H1 (cell line): ENCODE data around the gene FBXO41. TPM values are rescaled to one million over a fixed set of nuclear protein-coding genes. Genes with fewer than 3 reads are reported as not detected.

Source experiments
- CTCF ChIA-PET: fragments of 300-600 bp; sonication (Branson Sonifier 250); formaldehyde crosslinking; loops from one replicate; lab custom pipeline; 2021; ENCODE audit not compliant: partially characterized antibody; lab: Charles Lee
- POLR2A ChIA-PET: fragments of 300-600 bp; sonication (Branson Sonifier 250); formaldehyde crosslinking; loops from one replicate; lab custom pipeline; 2021; ENCODE audit warnings: inconsistent platforms; ENCODE audit not compliant: partially characterized antibody; lab: Charles Lee
- DNase-seq, 2 experiments: peaks; one replicate each; pipeline versions ENCODE4 v3.0.0 to v3.0.0-alpha.2; 2010 to 2022; ENCODE audit warnings: low spot score in 2 of 2, low read depth in 1 of 2, mixed read lengths in 1 of 2
- FAIRE-seq: peaks from 2 replicates; lab custom pipeline; 2011; peaks lifted over from hg19 to GRCh38; lab: Jason Lieb, UNC
- H2AFZ ChIP-seq: 2 replicates; pipeline ENCODE4 v1.8.1; 2012; ENCODE audit warnings: low read length, inconsistent platforms
- H2AK5ac ChIP-seq: 2 replicates; pipeline ENCODE4 v1.6.1; 2013; ENCODE audit warnings: low read depth, low read length
- H2BK120ac ChIP-seq: replicated peaks from 2 replicates; pipeline ENCODE3; 2013; ENCODE audit warnings: low read depth, low read length, inconsistent platforms
- H2BK12ac ChIP-seq: 2 replicates; pipeline ENCODE4 v1.6.1; 2013; ENCODE audit warnings: low read depth, low read length
- H2BK15ac ChIP-seq: 2 replicates; pipeline ENCODE4 v1.6.1; 2013; ENCODE audit warnings: low read length
- H2BK20ac ChIP-seq: 2 replicates; pipeline ENCODE4 v1.6.1; 2013; ENCODE audit warnings: low read length
- H2BK5ac ChIP-seq: 2 replicates; pipeline ENCODE4 v1.6.1; 2013; ENCODE audit warnings: low read depth, low read length
- H3K14ac ChIP-seq: 2 replicates; pipeline ENCODE4 v1.6.1; 2013; ENCODE audit warnings: inconsistent platforms; ENCODE audit not compliant: insufficient read length
- H3K18ac ChIP-seq: 2 replicates; pipeline ENCODE4 v1.6.1; 2013; ENCODE audit warnings: low read length; ENCODE audit errors: extremely low read depth
- H3K23ac ChIP-seq: 2 replicates; pipeline ENCODE4 v1.6.1; 2013; ENCODE audit warnings: inconsistent platforms; ENCODE audit not compliant: insufficient read length
- H3K23me2 ChIP-seq: 2 replicates; pipeline ENCODE4 v1.6.1; 2013; ENCODE audit warnings: low read depth, low read length
- H3K27ac ChIP-seq: 2 replicates; pipeline ENCODE4 v1.6.1; 2011; ENCODE audit warnings: low read depth, low read length, inconsistent platforms
- H3K27me3 ChIP-seq, 4 experiments: replicated peaks in 1 of 4; 1 replicate in 1 of 4; 2 replicates in 3 of 4; pipeline versions ENCODE4 v1.6.1 to v1.8.1; 2011 to 2013; ENCODE audit warnings: low read length in 3 of 4, mild to moderate bottlenecking in 3 of 4, inconsistent platforms in 2 of 4, mixed read lengths in 2 of 4, moderate library complexity in 1 of 4; ENCODE audit not compliant: control insufficient read depth in 3 of 4, insufficient read depth in 3 of 4; ENCODE audit errors: extremely low read depth in 1 of 4
- H3K36me3 ChIP-seq, 4 experiments: 2 replicates each; pipeline versions ENCODE4 v1.6.1 to v1.8.1; 2011 to 2013; ENCODE audit warnings: mild to moderate bottlenecking in 4 of 4, low read length in 3 of 4, moderate library complexity in 2 of 4, control low read depth in 1 of 4, inconsistent platforms in 1 of 4; ENCODE audit not compliant: insufficient read depth in 4 of 4, control insufficient read depth in 2 of 4
- H3K4ac ChIP-seq: replicated peaks from 2 replicates; pipeline ENCODE3; 2013; ENCODE audit warnings: low read length, low read depth, mixed read lengths, inconsistent platforms; ENCODE audit not compliant: insufficient read length
- H3K4me1 ChIP-seq, 4 experiments: replicated peaks in 1 of 4; 1 replicate in 1 of 4; 2 replicates in 3 of 4; pipeline versions ENCODE4 v1.6.1 to v1.8.1; 2011 to 2013; ENCODE audit warnings: low read length in 3 of 4, inconsistent platforms in 2 of 4, mixed read lengths in 1 of 4; ENCODE audit not compliant: insufficient read depth in 4 of 4, control insufficient read depth in 3 of 4
- H3K4me2 ChIP-seq, 2 experiments: 2 replicates each; pipeline versions ENCODE4 v1.6.1 to v1.8.1; 2011 to 2013; ENCODE audit warnings: low read depth in 2 of 2, low read length in 2 of 2, control low read depth in 1 of 2, inconsistent platforms in 1 of 2, mild to moderate bottlenecking in 1 of 2; ENCODE audit not compliant: insufficient read depth in 1 of 2
- H3K4me3 ChIP-seq, 4 experiments: fragments of 200-600, 300-600 bp in 1 of 4; sonication (generic), shearing (Covaris generic), sonication (Bioruptor Twin) in 1 of 4; 2 replicates each; pipeline versions ENCODE4 v1.5.1 to v1.8.1; 2011 to 2016; ENCODE audit warnings: low read length in 4 of 4, low read depth in 3 of 4, control low read depth in 2 of 4, inconsistent platforms in 2 of 4, mild to moderate bottlenecking in 2 of 4, mixed read lengths in 1 of 4, moderate library complexity in 1 of 4; ENCODE audit not compliant: insufficient read depth in 2 of 4; ENCODE audit errors: extremely low read depth in 1 of 4
- H3K56ac ChIP-seq: replicated peaks from 2 replicates; pipeline ENCODE3; 2013; ENCODE audit warnings: low read depth, mild to moderate bottlenecking, mixed read lengths, low read length, inconsistent platforms; ENCODE audit not compliant: insufficient read length
- H3K79me1 ChIP-seq: 2 replicates; pipeline ENCODE4 v1.6.1; 2013; ENCODE audit warnings: low read depth, low read length, control low read depth
- H3K79me2 ChIP-seq, 2 experiments: 2 replicates each; pipeline versions ENCODE4 v1.6.1 to v1.8.1; 2012 to 2013; ENCODE audit warnings: low read length in 2 of 2, mild to moderate bottlenecking in 2 of 2, inconsistent platforms in 1 of 2; ENCODE audit not compliant: insufficient read depth in 2 of 2, control insufficient read depth in 1 of 2
- H3K9ac ChIP-seq, 4 experiments: replicated peaks in 1 of 4; 1 replicate in 1 of 4; 2 replicates in 3 of 4; pipeline versions ENCODE4 v1.6.1 to v1.8.1; 2011 to 2013; ENCODE audit warnings: low read depth in 3 of 4, low read length in 3 of 4, control low read depth in 2 of 4, mild to moderate bottlenecking in 2 of 4, moderate library complexity in 2 of 4, inconsistent platforms in 1 of 4; ENCODE audit errors: extremely low read depth in 1 of 4
- H3K9me3 ChIP-seq, 2 experiments: 2 replicates each; pipeline versions ENCODE4 v1.6.1 to v1.8.1; 2012 to 2013; ENCODE audit warnings: mild to moderate bottlenecking in 2 of 2, moderate library complexity in 2 of 2, control low read depth in 1 of 2, inconsistent platforms in 1 of 2, low read depth in 1 of 2, low read length in 1 of 2, mixed read lengths in 1 of 2; ENCODE audit not compliant: insufficient read depth in 2 of 2
- H4K20me1 ChIP-seq, 2 experiments: replicated peaks in 1 of 2; 2 replicates each; pipeline versions ENCODE3 to v1.8.1; 2011 to 2013; ENCODE audit warnings: inconsistent platforms in 2 of 2, low read length in 2 of 2, mild to moderate bottlenecking in 1 of 2; ENCODE audit not compliant: insufficient read depth in 2 of 2, control insufficient read depth in 1 of 2
- H4K5ac ChIP-seq: 2 replicates; pipeline ENCODE4 v1.6.1; 2013; ENCODE audit warnings: low read length, low read depth, mixed read lengths, inconsistent platforms; ENCODE audit not compliant: insufficient read length
- H4K8ac ChIP-seq: 2 replicates; pipeline ENCODE4 v1.8.0; 2013; ENCODE audit warnings: mild to moderate bottlenecking, moderate library complexity, low read length, inconsistent platforms; ENCODE audit not compliant: insufficient read depth; ENCODE audit errors: extremely low read depth
- H4K91ac ChIP-seq: replicated peaks from 2 replicates; pipeline ENCODE3; 2013; ENCODE audit warnings: low read length, mixed read lengths, inconsistent platforms; ENCODE audit not compliant: insufficient read length
- BCL11A ChIP-seq, 2 experiments: IDR thresholded peaks; one replicate each; pipeline ENCODE4 v1.6.1; 2011; ENCODE audit warnings: low read depth in 2 of 2, low read length in 2 of 2, mild to moderate bottlenecking in 2 of 2
- GABPA ChIP-seq: IDR thresholded peaks from 2 replicates; pipeline ENCODE4 v1.6.1; 2011; ENCODE audit warnings: mild to moderate bottlenecking, low read length, moderate library complexity, borderline replicate concordance; ENCODE audit not compliant: insufficient read depth
- HDAC2 ChIP-seq, 2 experiments: fragments of 300-600 bp in 1 of 2; sonication (generic) in 1 of 2; IDR thresholded peaks; 2 replicates each; pipeline ENCODE4 v1.6.1; 2011 to 2012; ENCODE audit warnings: low read depth in 2 of 2, low read length in 2 of 2, mild to moderate bottlenecking in 2 of 2, moderate library complexity in 2 of 2, borderline replicate concordance in 1 of 2, inconsistent platforms in 1 of 2
- JUND ChIP-seq: IDR thresholded peaks from 2 replicates; pipeline ENCODE4 v1.6.1; 2011; ENCODE audit warnings: mild to moderate bottlenecking, improper control_type of control experiment, low read length
- MAFK ChIP-seq: IDR thresholded peaks from 2 replicates; pipeline ENCODE4 v1.6.1; 2012; ENCODE audit warnings: low read depth, mild to moderate bottlenecking, improper control_type of control experiment, low read length
- NANOG ChIP-seq: IDR thresholded peaks from 2 replicates; pipeline ENCODE4 v1.6.1; 2011; ENCODE audit warnings: low read length, low read depth, mild to moderate bottlenecking, inconsistent platforms; ENCODE audit not compliant: insufficient read depth, poor library complexity, severe bottlenecking
- POLR2AphosphoS5 ChIP-seq: IDR thresholded peaks from 2 replicates; pipeline ENCODE4 v1.6.1; 2011; ENCODE audit warnings: low read depth, low read length
- RFX5 ChIP-seq: IDR thresholded peaks from 2 replicates; pipeline ENCODE4 v1.6.1; 2011; ENCODE audit warnings: low read depth, low read length, improper control_type of control experiment, borderline replicate concordance
- SP2 ChIP-seq: IDR thresholded peaks from 2 replicates; pipeline ENCODE4 v1.6.1; 2012; ENCODE audit warnings: mild to moderate bottlenecking, low read length, inconsistent platforms
- TBP ChIP-seq: IDR thresholded peaks from 2 replicates; pipeline ENCODE4 v1.6.1; 2011; ENCODE audit warnings: low read depth, low read length, improper control_type of control experiment
- ZNF274 ChIP-seq: IDR thresholded peaks from 2 replicates; pipeline ENCODE4 v1.7.0; 2012; ENCODE audit warnings: low read length, borderline replicate concordance; ENCODE audit errors: extremely low read depth
- WGBS, 2 experiments: shearing (Covaris generic) in 1 of 2; methylation state at CpG; one replicate each; pipeline versions ENCODE4 v1.1.6 to v1.1.7; 2013 to 2015; ENCODE audit warnings: low lambda C conversion rate in 2 of 2, mixed read lengths in 2 of 2, inconsistent platforms in 1 of 2, low coverage in 1 of 2, missing lambda C conversion rate in 1 of 2; ENCODE audit not compliant: insufficient replicate concordance in 2 of 2, insufficient coverage in 1 of 2, insufficient read length in 1 of 2; ENCODE audit errors: extremely low coverage in 1 of 2, missing lambda C conversion rate in 1 of 2; 5-methylcytosine and 5-hydroxymethylcytosine counted together
- polyA plus RNA-seq, 7 experiments: library from polyadenylated mRNA; depleted of rRNA in 3 of 7; stranded (reverse) in 5 of 7; unstranded in 2 of 7; fragments of >200 nt in 5 of 7; fragments of 200-250 nt in 2 of 7; gene quantifications; 1 replicate in 5 of 7; 2 replicates in 1 of 7; 4 replicates in 1 of 7; pipeline versions ENCODE4 v1.2.1 to v1.2.3, GENCODE V29; 2011 to 2013; ENCODE audit warnings: missing spikeins in 2 of 7, mixed read lengths in 2 of 7
- total RNA-seq: library from RNA; stranded (reverse); fragmentation: NEBNext Ultra II Directional; extraction: Animal tissue kit (Norgen Biotek cat#: 25700); gene quantifications from 2 replicates; pipeline ENCODE4 v1.2.1, GENCODE V29; 2021
- TF ChIP-seq, protein P1 (sequence below): IDR thresholded peaks from 2 replicates; pipeline ENCODE4 v1.6.1; 2012; ENCODE audit warnings: low read length, inconsistent platforms

FBXO41 gene
- total and polyA plus RNA-seq, 2 of the 8 experiments (the other 6 are each of a cell fraction or from before 2014, with no cell fraction given), result 11.2 to 14.3 TPM

DNA sequence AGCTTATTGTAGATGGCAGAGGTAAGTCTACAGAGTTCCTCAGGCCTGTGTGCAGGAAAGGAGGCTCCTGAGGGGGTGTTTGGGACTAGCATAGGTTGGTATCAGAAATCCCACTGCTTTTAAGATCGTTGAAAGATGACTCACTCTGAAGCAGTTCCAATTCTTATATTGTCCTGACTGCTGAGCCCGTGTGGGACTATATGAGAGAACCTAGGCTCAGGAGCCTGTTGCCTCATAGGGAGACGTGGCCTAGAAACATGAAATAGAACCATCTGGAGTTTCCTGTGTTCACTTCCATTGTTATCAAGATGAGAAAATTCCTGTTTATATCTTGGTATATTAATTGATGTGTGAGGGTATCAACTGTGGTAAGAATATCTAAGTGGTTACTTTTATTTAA, 44.5 kb downstream of the FBXO41 start:
- Histone ChIP-seq H3K9ac (no peak overlapping the region), H4K20me1 (peaks cover 9 to 34% of the 10 kb centered on the region in 2 experiments)
- DNase-seq, result no peak
- TF ChIP-seq ZNF274, result no peak
- no peak for TF ChIP-seq GABPA
- TF ChIP-seq POLR2AphosphoS5, result no peak
- TF ChIP-seq NANOG, result no peak
- TF ChIP-seq HDAC2 (IDR thresholded peaks at IDR 0.05; ENCODE audit: borderline replicate concordance in 1 of 2, low read depth in 2 of 2, low read length in 2 of 2), result no peak
- TF ChIP-seq MAFK, result no peak
- no peak for TF ChIP-seq BCL11A (IDR thresholded peaks at IDR 0.05; ENCODE audit: low read depth in 2 of 2, low read length in 2 of 2)
- TF ChIP-seq RFX5, result no peak
- no peak for TF ChIP-seq TBP
- TF ChIP-seq, protein P1, sequence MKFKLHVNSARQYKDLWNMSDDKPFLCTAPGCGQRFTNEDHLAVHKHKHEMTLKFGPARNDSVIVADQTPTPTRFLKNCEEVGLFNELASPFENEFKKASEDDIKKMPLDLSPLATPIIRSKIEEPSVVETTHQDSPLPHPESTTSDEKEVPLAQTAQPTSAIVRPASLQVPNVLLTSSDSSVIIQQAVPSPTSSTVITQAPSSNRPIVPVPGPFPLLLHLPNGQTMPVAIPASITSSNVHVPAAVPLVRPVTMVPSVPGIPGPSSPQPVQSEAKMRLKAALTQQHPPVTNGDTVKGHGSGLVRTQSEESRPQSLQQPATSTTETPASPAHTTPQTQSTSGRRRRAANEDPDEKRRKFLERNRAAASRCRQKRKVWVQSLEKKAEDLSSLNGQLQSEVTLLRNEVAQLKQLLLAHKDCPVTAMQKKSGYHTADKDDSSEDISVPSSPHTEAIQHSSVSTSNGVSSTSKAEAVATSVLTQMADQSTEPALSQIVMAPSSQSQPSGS, result no peak
- no peak for TF ChIP-seq SP2
- TF ChIP-seq JUND, result no peak

More for the DNA sequence above, 44.5 kb downstream of the FBXO41 start:
- 88% methylated on average over 3 of the region's 3 CpGs; no CpG with 5 or more reads in 1 of the 2 experiments for WGBS, 2 experiments
- Histone ChIP-seq H3K9me3 (no peaks in the 10 kb centered on the region), H3K36me3 (peaks cover 17 to 60% (median 41%) of the 10 kb centered on the region in 4 experiments), H3K4me1 (peaks cover 5 to 18% (median 12%) of the 10 kb centered on the region in 4 experiments; a peak in 5 of 7 replicates), H2BK15ac (no peak overlapping the region), H3K4me2 (no peak overlapping the region), H2BK12ac (no peak overlapping the region), H3K27ac (no peak overlapping the region), H3K18ac (no peak overlapping the region), H3K23ac (no peak overlapping the region), H4K91ac (no peak overlapping the region), H3K79me2 (peaks cover 46 to 80% of the 10 kb centered on the region in 2 experiments), H3K79me1 (peaks cover 8% of the 10 kb centered on the region), H3K27me3 (no peaks in the 10 kb centered on the region), H3K4me3 (no peak overlapping the region), H4K8ac (no peak overlapping the region; the same call in 1 of the 2 replicates), H3K23me2 (peaks cover 9% of the 10 kb centered on the region), H4K5ac (no peak overlapping the region), H2BK5ac (no peak overlapping the region), H3K4ac (no peak overlapping the region), H2BK20ac (no peak overlapping the region), H2AK5ac (no peak overlapping the region), H3K56ac (no peak overlapping the region), H2BK120ac (no peak overlapping the region), H3K14ac (no peak overlapping the region), H2AFZ (no peak overlapping the region)
- no peak for FAIRE-seq
- ChIA-PET CTCF (interaction anchor here (10.2 kb wide), 1 partner anchor 18 kb away, joined by 51 read pairs; no protein-coding TSS in a partner anchor), POLR2A (interaction anchor here (1.0 to 7.5 kb wide), 6 partner anchors 8 to 29 kb away, joined by 3 to 105 read pairs (median 9); no protein-coding TSS in a partner anchor)
